ENCODE data around the gene AKT3.

Gene AKT3

DNA sequence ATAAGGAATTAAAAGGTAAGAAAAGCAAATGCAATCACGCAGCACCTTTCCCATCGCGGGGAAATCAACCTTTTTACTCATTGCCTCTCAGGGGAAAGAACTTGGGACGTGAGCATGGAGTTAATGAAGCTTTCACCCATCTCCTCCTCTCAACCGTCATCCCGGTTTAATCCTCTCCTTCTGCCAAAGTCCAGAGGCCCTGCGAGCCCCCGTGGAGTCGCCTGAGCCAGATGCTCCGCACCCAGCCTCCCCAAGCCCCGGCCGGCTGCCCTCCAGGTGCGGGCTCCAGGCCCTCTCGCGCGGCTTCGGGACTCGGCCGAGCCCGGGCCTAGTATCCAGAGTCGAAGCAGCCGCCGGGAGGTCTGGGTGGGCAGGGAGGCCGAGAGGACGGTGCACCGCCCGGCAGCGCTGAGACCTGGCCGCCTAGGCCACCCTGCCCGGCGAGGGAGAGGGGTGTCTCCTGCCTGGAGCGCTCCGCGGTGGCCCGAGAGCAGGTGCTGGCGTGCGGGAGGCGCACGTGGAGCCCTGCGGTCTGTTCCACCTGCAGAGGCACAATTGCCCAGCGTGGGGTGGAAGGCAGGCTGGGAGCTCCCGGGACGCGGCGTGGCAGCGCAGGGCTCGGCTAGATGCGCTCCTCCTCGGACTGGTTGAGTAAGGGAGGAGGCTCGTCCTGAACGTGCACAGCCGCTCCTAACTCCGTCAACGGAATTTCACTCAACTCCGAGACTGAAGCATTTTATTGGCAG is 375.7 kb downstream of the AKT3 start:
- no peaks in the 10 kb centered on the region for H3K9me3 ChIP-seq (ENCODE audit: control insufficient read depth, insufficient read depth, low read length)
- no peaks in the 10 kb centered on the region for H3K36me3 ChIP-seq (ENCODE audit: control insufficient read depth, insufficient read depth, low read length)
- peaks cover 25% of the 10 kb centered on the region for H3K4me1 ChIP-seq (ENCODE audit: control insufficient read depth, insufficient read depth, low read length)
- H3K27me3 ChIP-seq (ENCODE audit: control insufficient read depth, insufficient read depth, low read length) = no peaks in the 10 kb centered on the region
- peak overlapping the region; percentile 6 for H3K4me3 ChIP-seq (ENCODE audit: low read depth, low read length)
- H3K9ac ChIP-seq (ENCODE audit: low read depth, low read length) = no peak overlapping the region

DNA sequence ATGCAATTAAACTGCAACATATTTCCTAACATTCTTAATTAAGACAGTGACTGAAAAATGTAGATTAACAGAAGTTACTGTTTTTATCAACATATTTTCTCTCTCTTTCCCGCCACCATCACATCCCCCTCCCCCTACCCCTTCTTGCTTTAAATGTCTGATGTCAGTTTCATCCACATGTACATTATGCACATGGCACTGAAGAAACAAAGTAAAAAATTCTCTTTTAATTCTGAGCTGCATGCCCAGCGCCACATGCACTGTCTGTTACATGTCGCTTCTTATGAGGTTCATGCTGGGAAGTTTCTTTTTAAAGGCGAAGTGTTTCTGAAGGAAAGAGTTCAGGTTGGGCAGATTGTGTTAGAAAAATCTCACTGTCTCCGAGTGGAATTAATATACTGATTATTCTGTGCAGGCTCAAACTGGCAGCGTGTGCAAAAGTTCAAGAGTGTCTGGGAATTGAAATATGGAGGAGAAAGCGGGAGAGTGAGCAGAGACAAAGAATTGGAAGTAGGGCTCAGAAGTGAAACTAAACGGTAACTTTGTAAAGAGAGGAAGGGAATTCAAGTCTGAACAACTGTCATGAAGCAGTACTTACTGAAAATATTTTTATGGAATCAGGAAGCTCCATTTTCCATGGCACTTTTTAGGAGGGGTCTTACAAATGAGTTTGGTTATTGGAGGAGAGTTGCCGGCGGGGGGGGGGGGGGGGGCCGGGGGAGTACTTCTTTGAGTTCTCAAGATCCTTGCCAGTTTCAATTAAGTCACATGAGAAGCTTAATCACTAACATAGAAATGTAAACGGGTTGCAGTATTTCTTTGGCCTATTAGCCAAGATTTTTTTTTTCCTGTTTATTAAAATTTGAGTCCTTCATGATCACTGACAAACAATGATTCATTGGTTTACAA is 376.6 kb downstream of the AKT3 start:
- Histone ChIP-seq H3K4me3 (ENCODE audit: low read depth, low read length) (no peak overlapping the region), H3K4me1 (ENCODE audit: control insufficient read depth, insufficient read depth, low read length) (peaks cover 25% of the 10 kb centered on the region)

DNA sequence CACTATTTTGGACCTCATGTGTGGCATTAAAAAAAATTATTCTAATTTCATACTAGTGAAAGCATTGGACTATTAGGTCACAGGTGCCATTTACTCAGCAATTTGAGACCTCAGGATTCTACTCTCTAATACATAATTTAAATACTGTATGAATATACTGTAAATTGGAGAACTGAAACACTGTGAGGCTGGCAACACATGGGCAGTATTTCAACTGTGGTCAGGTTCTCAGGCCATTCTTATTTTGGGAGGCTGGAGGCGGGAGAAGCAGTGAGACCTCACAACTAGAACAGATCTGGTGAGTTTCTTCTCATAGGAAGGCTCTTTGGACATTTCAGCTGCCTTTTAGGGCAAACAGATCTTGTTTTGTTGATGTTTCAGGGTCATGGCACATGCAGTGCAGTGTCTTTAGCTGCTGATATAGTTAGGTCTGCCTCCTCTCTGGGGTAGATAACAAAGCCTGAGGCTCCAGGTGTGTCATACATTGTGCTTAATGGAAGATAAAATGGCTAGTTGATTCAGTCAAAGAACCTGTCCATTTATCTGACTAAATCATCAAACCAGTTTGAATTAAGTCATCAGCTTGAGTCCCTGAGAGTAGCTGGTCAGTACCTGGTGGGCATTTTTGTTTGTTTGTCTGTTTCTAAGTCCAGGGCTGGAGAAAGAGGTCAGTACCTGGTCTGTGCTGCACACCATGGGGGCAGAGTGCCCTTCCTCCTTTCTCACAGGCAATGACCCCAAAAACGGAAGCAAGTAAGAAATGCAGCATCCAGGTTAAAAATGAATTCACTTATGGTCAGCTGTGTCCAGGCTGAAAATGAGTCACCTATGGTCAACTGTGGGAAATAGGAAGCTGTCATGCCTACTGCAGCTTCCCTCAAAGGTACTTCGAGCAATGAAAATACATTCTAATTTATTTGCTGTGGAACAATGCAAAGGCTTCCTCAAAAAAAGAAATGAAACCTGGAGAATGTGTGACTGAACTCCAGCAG is 378.0 kb downstream of the AKT3 start:
- no peaks in the 10 kb centered on the region for H3K36me3 ChIP-seq (ENCODE audit: control insufficient read depth, insufficient read depth, low read length)
- H3K4me3 ChIP-seq (ENCODE audit: low read depth, low read length) = no peak overlapping the region
- no peaks in the 10 kb centered on the region for H3K27me3 ChIP-seq (ENCODE audit: control insufficient read depth, insufficient read depth, low read length)
- peaks cover 25% of the 10 kb centered on the region for H3K4me1 ChIP-seq (ENCODE audit: control insufficient read depth, insufficient read depth, low read length)
- no peaks in the 10 kb centered on the region for H3K9me3 ChIP-seq (ENCODE audit: control insufficient read depth, insufficient read depth, low read length)
- H3K9ac ChIP-seq (ENCODE audit: low read depth, low read length) = no peak overlapping the region

More for the DNA sequence above, 376.6 kb downstream of the AKT3 start:
- Histone ChIP-seq H3K27me3 (ENCODE audit: control insufficient read depth, insufficient read depth, low read length) (no peaks in the 10 kb centered on the region), H3K36me3 (ENCODE audit: control insufficient read depth, insufficient read depth, low read length) (no peaks in the 10 kb centered on the region), H3K9ac (ENCODE audit: low read depth, low read length) (no peak overlapping the region), H3K9me3 (ENCODE audit: control insufficient read depth, insufficient read depth, low read length) (no peaks in the 10 kb centered on the region)

- H3K4me3 ChIP-seq (ENCODE audit: low read depth, low read length) = no peak overlapping the region
- no peaks in the 10 kb centered on the region for H3K9me3 ChIP-seq (ENCODE audit: control insufficient read depth, insufficient read depth, low read length)
- H3K4me1 ChIP-seq (ENCODE audit: control insufficient read depth, insufficient read depth, low read length) = peaks cover 23% of the 10 kb centered on the region
- no peak overlapping the region for H3K9ac ChIP-seq (ENCODE audit: low read depth, low read length)
- H3K36me3 ChIP-seq (ENCODE audit: control insufficient read depth, insufficient read depth, low read length) = no peaks in the 10 kb centered on the region
- no peaks in the 10 kb centered on the region for H3K27me3 ChIP-seq (ENCODE audit: control insufficient read depth, insufficient read depth, low read length)
Observed at GRCh38 chr1:243471026-243471685, 378.9 kb downstream of the AKT3 start.

GRCh38 chr1:243470502-243470901 is 379.5 kb downstream of the AKT3 start:
- no peaks in the 10 kb centered on the region for H3K36me3 ChIP-seq (ENCODE audit: control insufficient read depth, insufficient read depth, low read length)
- H3K27me3 ChIP-seq (ENCODE audit: control insufficient read depth, insufficient read depth, low read length) = no peaks in the 10 kb centered on the region
- no peak overlapping the region for H3K4me3 ChIP-seq (ENCODE audit: low read depth, low read length)
- no peaks in the 10 kb centered on the region for H3K9me3 ChIP-seq (ENCODE audit: control insufficient read depth, insufficient read depth, low read length)
- H3K4me1 ChIP-seq (ENCODE audit: control insufficient read depth, insufficient read depth, low read length) = peaks cover 22% of the 10 kb centered on the region
- H3K9ac ChIP-seq (ENCODE audit: low read depth, low read length) = no peak overlapping the region

- Histone ChIP-seq H3K9ac (ENCODE audit: low read depth, low read length) (no peak overlapping the region), H3K4me3 (ENCODE audit: low read depth, low read length) (no peak overlapping the region), H3K4me1 (ENCODE audit: control insufficient read depth, insufficient read depth, low read length) (peaks cover 18% of the 10 kb centered on the region), H3K9me3 (ENCODE audit: control insufficient read depth, insufficient read depth, low read length) (no peaks in the 10 kb centered on the region), H3K27me3 (ENCODE audit: control insufficient read depth, insufficient read depth, low read length) (no peaks in the 10 kb centered on the region), H3K36me3 (ENCODE audit: control insufficient read depth, insufficient read depth, low read length) (no peaks in the 10 kb centered on the region)
Observed at GRCh38 chr1:243469497-243469896, 380.5 kb downstream of the AKT3 start.

DNA sequence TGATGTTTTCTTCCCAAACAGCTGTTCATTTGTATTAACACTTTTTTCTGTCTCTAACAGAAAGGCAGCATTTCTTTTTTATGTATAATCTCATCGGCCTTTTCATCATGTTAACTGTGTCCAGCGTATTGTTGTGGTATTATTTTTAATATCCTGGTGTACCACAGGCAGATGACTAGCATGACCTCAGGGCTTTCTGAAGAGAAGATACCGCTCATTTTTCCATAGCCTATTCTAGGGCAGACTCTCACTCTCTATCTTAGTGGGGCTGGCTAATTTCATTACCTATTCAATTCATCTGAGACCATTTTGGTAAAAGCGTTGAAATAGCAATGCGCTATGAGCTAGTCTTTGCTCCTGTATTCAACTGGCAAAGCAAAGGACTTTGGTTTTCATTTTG is 384.3 kb downstream of the AKT3 start:
- Histone ChIP-seq H3K4me1 (ENCODE audit: control insufficient read depth, insufficient read depth, low read length) (peaks cover 2% of the 10 kb centered on the region), H3K4me3 (ENCODE audit: low read depth, low read length) (no peak overlapping the region), H3K9me3 (ENCODE audit: control insufficient read depth, insufficient read depth, low read length) (no peaks in the 10 kb centered on the region), H3K36me3 (ENCODE audit: control insufficient read depth, insufficient read depth, low read length) (no peaks in the 10 kb centered on the region), H3K9ac (ENCODE audit: low read depth, low read length) (no peak overlapping the region), H3K27me3 (ENCODE audit: control insufficient read depth, insufficient read depth, low read length) (no peaks in the 10 kb centered on the region)

GRCh38 chr1:243465081-243465480 is 385.0 kb downstream of the AKT3 start:
- Histone ChIP-seq H3K9me3 (ENCODE audit: control insufficient read depth, insufficient read depth, low read length) (no peaks in the 10 kb centered on the region), H3K27me3 (ENCODE audit: control insufficient read depth, insufficient read depth, low read length) (no peaks in the 10 kb centered on the region), H3K4me1 (ENCODE audit: control insufficient read depth, insufficient read depth, low read length) (no peaks in the 10 kb centered on the region), H3K9ac (ENCODE audit: low read depth, low read length) (no peak overlapping the region), H3K4me3 (ENCODE audit: low read depth, low read length) (no peak overlapping the region), H3K36me3 (ENCODE audit: control insufficient read depth, insufficient read depth, low read length) (no peaks in the 10 kb centered on the region)

DNA sequence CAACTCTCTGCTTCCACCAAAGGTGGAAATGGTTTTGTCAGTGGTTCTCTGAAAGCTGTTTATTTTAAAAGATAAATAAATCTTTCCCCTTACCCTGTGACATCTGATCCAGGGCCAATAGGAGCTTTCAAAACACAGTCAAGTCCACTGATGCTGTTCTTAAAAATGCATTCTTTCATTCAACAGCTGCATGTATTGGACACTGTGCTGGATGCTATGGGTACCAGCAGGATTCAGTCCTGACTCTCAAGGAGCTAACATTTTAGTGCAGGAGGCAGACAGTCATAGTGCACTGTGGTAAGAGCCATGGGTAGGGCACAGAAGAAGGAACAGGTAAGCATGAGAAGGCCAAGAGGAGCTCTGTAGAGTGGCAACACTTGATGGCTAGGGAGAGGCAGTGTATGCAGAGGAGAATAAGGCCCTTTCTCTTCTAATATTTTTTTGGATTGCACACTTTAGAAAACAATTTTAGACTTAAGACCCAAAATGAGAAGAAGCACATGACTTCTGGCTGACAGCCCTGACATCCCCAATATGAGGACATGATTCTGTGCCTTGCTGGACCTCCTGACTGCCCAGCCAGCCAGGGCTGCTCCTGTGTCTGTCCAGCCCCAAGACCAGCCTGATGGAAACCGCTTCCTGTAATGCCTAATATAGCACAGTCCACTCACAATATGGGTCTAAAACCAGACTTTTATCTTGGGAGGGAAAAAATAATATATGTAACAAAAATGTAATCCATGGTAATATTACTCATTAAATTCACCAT is 386.9 kb downstream of the AKT3 start:
- no peaks in the 10 kb centered on the region for H3K4me1 ChIP-seq (ENCODE audit: control insufficient read depth, insufficient read depth, low read length)
- no peaks in the 10 kb centered on the region for H3K9me3 ChIP-seq (ENCODE audit: control insufficient read depth, insufficient read depth, low read length)
- H3K9ac ChIP-seq (ENCODE audit: low read depth, low read length) = no peak overlapping the region
- no peaks in the 10 kb centered on the region for H3K36me3 ChIP-seq (ENCODE audit: control insufficient read depth, insufficient read depth, low read length)
- H3K4me3 ChIP-seq (ENCODE audit: low read depth, low read length) = no peak overlapping the region
- H3K27me3 ChIP-seq (ENCODE audit: control insufficient read depth, insufficient read depth, low read length) = no peaks in the 10 kb centered on the region

GRCh38 chr1:243461700-243462099 is 388.3 kb downstream of the AKT3 start:
- Histone ChIP-seq H3K9me3 (ENCODE audit: control insufficient read depth, insufficient read depth, low read length) (no peaks in the 10 kb centered on the region), H3K4me3 (ENCODE audit: low read depth, low read length) (no peak overlapping the region), H3K36me3 (ENCODE audit: control insufficient read depth, insufficient read depth, low read length) (no peaks in the 10 kb centered on the region), H3K4me1 (ENCODE audit: control insufficient read depth, insufficient read depth, low read length) (no peaks in the 10 kb centered on the region), H3K9ac (ENCODE audit: low read depth, low read length) (no peak overlapping the region), H3K27me3 (ENCODE audit: control insufficient read depth, insufficient read depth, low read length) (no peaks in the 10 kb centered on the region)
